HG03175 (cell line): ENCODE data around the gene PCBD1.

Experiments used
- ATAC-seq: cut with Tn5 transposase; IDR thresholded peaks from one replicate; pipeline ENCODE4 v1.9.1; 2021; ENCODE audit warnings: mild to moderate bottlenecking, moderate library complexity; ENCODE audit not compliant: unreplicated experiment

The PCBD1 gene

GRCh38 chr10:70838270-70838805, 50.0 kb downstream of the PCBD1 start:
- ATAC-seq = no peak

- ATAC-seq = no peak
Measured at GRCh38 chr10:70837660-70838059, 50.7 kb downstream of the PCBD1 start.

GRCh38 chr10:70836319-70836718, 52.0 kb downstream of the PCBD1 start:
- no peak for ATAC-seq

DNA sequence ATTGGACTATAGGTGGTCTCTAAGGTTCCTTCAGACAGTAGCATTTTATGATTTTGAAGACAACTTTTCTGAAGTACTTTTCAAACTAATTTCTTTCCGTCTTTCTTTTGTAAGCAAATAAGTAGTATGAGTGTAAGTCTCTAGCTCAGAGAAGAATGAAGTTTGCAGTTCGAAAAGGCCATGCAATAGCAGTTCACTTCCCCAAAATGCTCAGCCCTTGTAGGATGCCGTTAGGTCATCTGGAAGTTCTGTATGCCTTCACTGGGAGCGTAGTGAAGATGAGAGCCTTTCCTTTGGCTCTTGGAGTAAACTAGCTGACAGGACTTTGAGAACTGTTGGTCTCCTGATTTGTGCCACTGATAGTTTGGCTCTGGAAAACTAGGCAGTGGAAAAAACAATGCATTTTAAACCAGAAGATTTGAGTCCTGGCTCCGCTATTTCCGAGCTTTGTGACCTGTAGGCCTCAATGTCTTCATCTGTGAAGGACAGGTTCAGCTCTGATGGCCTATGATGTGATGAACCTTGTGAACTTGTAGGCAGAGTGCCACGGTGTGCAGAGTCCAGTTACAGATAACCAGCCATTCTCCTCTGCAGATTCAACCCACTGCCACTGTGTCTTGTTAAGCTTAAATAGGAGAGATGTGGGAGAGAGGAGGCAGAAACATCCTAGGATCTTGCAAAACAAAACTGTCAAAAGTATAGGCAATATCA, 53.8 kb downstream of the PCBD1 start:
- ATAC-seq = no peak

DNA sequence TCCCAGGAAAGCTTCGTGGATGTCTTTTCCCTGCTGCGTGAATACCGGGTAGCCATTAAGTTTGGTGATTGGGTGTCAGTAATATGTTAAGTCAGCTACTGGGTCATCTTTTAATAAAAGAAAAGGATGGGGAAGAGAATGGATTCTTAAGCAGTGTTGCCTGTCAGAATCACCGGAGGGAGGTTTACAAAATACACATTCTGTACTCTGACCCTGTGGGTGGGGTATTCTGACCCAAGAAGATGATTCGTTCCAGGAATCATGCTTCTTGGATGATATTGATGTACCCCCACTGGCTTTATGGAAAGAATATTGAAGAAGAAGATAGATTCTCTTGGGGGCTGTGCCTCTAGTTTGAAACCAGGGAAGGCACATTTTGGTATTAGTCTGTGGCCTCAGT, 54.3 kb downstream of the PCBD1 start:
- ATAC-seq = no peak

DNA sequence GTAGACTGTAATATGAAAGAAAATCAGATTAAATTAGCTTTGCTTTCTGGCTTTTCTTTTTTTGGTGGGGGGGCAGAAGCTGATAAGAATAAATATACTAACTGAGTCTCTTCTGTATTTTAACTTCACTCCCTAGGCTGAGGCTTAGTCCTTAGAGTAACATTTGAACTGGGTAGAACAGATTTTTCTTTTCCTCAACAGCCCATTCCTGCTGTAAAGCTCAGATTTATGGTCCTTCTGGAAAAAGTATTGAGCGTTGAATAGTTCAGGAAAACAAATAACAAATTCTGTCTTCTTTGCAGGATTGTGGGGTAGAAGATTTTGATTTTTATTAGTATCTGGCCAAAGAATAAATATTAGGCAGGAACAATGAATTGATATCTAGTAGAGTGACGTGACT, 54.8 kb downstream of the PCBD1 start:
- ATAC-seq = no peak
